Natural killer cell treated with Interleukin-12 subunit alpha and Interleukin-12 subunit beta and Interleukin-15 and Interleukin-18, amount 100 ng/mL, for 72 hours (primary cell): Measurements from ENCODE around the gene OPRM1. TPM values are rescaled to one million over a fixed set of nuclear protein-coding genes. Genes with fewer than 3 reads are reported as not detected.

Experiments
- ATAC-seq, 2 donors: fragments of 150-1000 bp; cut with Tn5 transposase in 1 of 2; sonication (Bioruptor Pico), chemical (Tn5 transposase) in 1 of 2; 2 replicates each; pipeline ENCODE4 v1.10.0; 2021
- DNase-seq: peaks from one replicate; pipeline ENCODE4 v3.0.0; 2022; ENCODE audit warnings: low spot score
- H3K27ac Mint-ChIP-seq, 2 donors: 1 replicate in 1 of 2; 2 replicates in 1 of 2; pipeline ENCODE4 v1.8.0; 2022; ENCODE audit warnings: mixed read lengths in 2 of 2, mild to moderate bottlenecking in 1 of 2, moderate library complexity in 1 of 2
- H3K27me3 Mint-ChIP-seq, 2 donors: 1 replicate in 1 of 2; 2 replicates in 1 of 2; pipeline ENCODE4 v1.8.0; 2022; ENCODE audit warnings: mixed read lengths in 2 of 2
- H3K36me3 Mint-ChIP-seq: one replicate; pipeline ENCODE4 v1.8.0; 2022; ENCODE audit warnings: mixed read lengths
- H3K4me1 Mint-ChIP-seq, 2 donors: 1 replicate in 1 of 2; 2 replicates in 1 of 2; pipeline ENCODE4 v1.8.0; 2022; ENCODE audit warnings: low read depth in 2 of 2, mixed read lengths in 2 of 2, mild to moderate bottlenecking in 1 of 2
- H3K4me3 Mint-ChIP-seq: one replicate; pipeline ENCODE4 v1.8.0; 2022; ENCODE audit warnings: mixed read lengths
- H3K9me3 Mint-ChIP-seq: 2 replicates; pipeline ENCODE4 v1.8.0; 2022; ENCODE audit warnings: mixed read lengths
- total RNA-seq, 2 donors: library from RNA; stranded (reverse); gene quantifications; one replicate each; pipeline ENCODE4 v1.2.3, GENCODE V29; 2022

Gene OPRM1
- total RNA-seq, 2 donors from 2014 or later: not detected

DNA sequence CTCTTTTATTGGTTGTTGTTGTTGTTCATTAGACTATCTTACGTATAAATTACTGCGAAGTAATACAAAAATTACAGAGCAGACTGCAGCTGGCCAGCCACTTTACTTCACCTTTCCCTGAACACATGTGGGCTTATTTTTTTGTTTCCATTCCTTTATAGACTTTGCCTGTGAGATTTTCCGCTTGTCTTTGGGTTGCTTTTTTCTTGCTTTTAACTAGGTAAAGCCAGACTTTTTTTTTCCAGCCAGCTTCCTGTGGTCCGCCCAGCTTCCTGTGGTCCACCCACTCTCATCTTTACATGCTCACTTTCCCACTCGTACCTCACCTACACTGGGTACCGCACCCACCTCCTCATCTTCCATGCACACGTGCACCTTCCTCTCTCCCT, 238.6 kb downstream of the OPRM1 start:
- peak overlapping the region in 1 of 2 donors; percentile 12 for H3K27ac Mint-ChIP-seq
- ATAC-seq (no peak), DNase-seq (no peak)
- H3K9me3 Mint-ChIP-seq: no peaks in the 10 kb centered on the region
- H3K36me3 Mint-ChIP-seq: no peaks in the 10 kb centered on the region
- H3K4me1 Mint-ChIP-seq: peaks cover 14 to 23% of the 10 kb centered on the region in 2 donors
- H3K4me3 Mint-ChIP-seq: peak overlapping the region; percentile 60
- H3K27me3 Mint-ChIP-seq: no peaks in the 10 kb centered on the region

DNA sequence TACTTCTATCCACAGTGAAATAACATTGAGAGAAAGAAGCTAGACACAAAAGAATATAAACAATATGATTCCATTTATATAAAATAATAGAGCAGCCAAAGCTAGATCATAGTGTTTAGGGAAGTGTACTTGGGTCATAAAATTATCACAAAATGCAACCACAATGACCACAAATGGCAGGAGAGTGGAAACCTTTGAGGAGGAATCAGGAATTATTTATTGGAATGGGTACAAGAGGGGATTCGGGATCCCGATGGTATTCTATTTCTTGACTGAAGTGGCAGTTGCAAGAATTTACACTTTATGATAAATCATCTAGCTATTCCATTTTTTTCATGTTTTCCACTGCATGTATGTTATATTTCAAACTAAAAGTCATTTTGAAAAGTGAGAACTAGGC, 241.5 kb downstream of the OPRM1 start:
- H3K4me3 Mint-ChIP-seq: no peak overlapping the region
- DNase-seq (no peak), ATAC-seq (no peak)
- H3K27me3 Mint-ChIP-seq: no peaks in the 10 kb centered on the region
- H3K4me1 Mint-ChIP-seq: peaks cover 14 to 23% of the 10 kb centered on the region in 2 donors
- H3K36me3 Mint-ChIP-seq: no peaks in the 10 kb centered on the region
- no peaks in the 10 kb centered on the region for H3K9me3 Mint-ChIP-seq
- H3K27ac Mint-ChIP-seq: no peak overlapping the region

DNA sequence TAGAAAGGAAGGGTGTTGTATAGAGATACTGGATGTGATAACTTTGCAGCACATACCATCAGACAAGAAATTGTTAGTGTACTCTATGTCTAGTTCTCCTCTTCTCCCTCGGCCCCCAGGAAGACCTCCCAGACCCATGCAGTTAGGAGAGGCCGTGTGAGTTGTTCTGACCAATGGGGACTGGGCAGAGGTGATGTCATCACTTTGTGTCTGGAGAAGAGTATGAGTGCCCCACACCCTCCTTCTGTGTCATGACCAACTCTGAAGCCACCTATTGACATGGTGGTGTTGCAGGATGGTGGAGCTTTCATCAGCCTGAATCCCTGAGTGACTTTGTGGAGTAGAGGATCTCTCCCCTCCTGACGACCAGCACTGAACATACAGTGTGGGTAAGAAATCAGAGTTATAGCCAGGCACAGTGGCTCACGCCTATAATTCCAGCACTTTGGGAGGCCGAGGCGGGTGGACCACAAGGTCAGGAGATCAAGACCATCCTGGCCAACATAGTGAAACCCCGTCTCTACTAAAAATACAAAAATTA, 245.3 kb downstream of the OPRM1 start:
- ATAC-seq (peak in 1 of 2 donors; percentile 24), DNase-seq (no peak)
- Mint-ChIP-seq H3K4me1 (peaks cover 0 to 3% of the 10 kb centered on the region in 2 donors), H3K27ac (no peak overlapping the region), H3K9me3 (no peaks in the 10 kb centered on the region), H3K27me3 (no peaks in the 10 kb centered on the region), H3K36me3 (no peaks in the 10 kb centered on the region), H3K4me3 (no peak overlapping the region)

DNA sequence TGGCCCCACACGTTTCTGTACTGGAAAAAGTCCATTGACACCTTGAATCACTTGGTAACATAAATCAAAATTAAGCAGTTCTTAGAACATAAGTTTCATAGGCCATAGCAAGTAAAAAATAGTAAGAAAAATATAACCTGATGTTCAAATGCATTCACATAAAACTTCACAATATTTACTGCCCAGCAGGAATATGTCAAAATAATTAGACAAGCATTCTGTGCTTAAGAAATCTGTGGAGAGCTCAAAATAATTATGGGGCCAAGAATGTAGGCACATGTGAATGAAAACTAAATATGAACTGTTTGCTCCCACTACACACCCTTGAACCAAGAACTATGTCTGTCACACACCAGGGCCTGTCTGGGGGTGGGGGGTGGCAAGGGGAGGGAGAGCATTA, 246.8 kb downstream of the OPRM1 start:
- Mint-ChIP-seq H3K27me3 (no peaks in the 10 kb centered on the region), H3K27ac (no peak overlapping the region), H3K4me3 (no peak overlapping the region), H3K36me3 (no peaks in the 10 kb centered on the region), H3K9me3 (no peaks in the 10 kb centered on the region), H3K4me1 (peaks cover 0 to 3% of the 10 kb centered on the region in 2 donors)
- no peak for ATAC-seq
- DNase-seq: no peak

DNA sequence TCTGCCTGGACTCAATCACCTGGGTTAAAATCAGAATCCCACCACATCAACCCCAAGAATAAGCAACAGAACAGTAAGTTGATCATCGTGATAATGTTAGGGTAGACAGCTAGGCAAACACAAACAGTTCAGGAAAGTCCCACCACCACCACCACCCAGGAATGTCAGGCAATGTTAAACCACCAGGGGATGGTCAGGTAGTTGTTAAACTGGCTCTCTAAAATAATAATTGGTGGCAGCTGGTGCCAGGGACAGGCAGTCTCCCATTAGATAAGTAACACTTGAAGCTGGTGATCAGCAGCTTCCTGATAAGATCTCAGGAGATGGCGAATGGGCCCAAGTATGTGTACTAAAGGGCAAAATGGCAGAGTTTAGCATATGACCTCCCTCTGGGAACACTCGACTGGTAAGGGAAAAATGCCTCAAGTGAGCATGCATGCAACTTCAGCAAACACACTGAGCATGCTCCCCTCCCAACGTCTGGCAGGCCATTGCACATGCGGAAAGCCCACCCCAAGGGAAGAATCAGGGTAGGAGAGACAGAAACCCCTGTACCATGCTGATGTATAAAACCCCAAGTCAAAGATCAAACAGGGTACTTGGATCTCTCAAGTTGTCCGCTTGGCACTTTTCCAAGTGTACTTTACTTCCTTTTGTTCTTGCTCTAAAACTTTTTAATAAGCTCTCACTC, 250.9 kb downstream of the OPRM1 start:
- Mint-ChIP-seq H3K27me3 (no peaks in the 10 kb centered on the region), H3K4me3 (no peak overlapping the region), H3K36me3 (no peaks in the 10 kb centered on the region), H3K27ac (no peak overlapping the region), H3K9me3 (no peaks in the 10 kb centered on the region), H3K4me1 (peaks cover 0 to 3% of the 10 kb centered on the region in 2 donors)
- DNase-seq (no peak), ATAC-seq (no peak)

DNA sequence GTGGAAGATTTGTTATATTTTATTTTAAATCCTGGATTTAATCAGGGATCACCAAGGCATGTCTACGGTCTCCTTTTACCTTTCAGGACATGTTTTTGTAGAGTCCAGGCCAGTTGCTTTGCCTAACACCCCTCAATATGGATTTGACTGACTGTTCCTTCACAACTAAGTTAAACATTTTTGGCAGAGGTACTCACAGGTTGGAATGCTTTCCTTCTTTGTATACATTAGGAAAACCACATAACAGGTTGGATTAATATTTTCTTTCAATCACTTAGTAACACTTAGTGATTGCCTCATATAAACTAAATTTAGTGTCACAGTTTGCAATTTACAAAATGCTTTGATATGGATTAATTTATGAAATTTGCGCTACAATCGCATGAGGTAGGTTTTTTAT, 253.0 kb downstream of the OPRM1 start:
- DNase-seq: no peak
- Mint-ChIP-seq H3K9me3 (no peaks in the 10 kb centered on the region), H3K4me3 (no peak overlapping the region), H3K36me3 (no peaks in the 10 kb centered on the region), H3K27me3 (no peaks in the 10 kb centered on the region), H3K27ac (no peak overlapping the region), H3K4me1 (no peaks in the 10 kb centered on the region)
- no peak for ATAC-seq

DNA sequence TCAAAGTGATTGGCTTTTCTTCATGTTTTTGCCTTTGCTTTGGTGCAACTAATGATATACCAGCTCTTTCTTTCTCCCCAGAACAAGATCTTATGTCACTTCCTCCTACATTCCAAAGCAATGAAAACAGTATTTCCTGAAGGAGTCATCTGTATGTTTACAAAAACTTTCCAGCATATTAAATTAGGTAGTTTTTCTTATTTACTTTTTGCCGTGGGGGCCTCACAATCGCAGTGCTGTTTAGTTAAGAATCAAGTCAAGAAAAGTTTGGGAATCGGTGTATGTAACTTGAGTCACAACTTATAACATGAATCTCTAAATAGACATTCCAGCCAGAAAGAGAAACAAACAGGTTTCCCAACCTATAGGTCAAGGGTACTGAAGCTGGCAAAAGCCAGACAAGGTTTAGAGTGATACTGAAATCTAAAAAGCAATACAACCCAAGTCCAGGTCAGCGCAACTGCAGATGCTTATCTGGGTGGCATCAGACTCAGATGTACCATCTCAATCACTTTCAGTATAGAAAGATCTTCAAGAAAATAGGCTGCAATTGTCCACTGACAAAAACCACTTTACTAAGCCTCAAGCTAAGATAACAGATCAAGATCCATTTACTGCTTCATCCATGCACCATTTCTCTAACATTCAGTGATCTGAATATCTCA, 253.9 kb downstream of the OPRM1 start:
- no peak overlapping the region for H3K4me3 Mint-ChIP-seq
- no peak for ATAC-seq
- no peaks in the 10 kb centered on the region for H3K36me3 Mint-ChIP-seq
- no peak for DNase-seq
- no peak overlapping the region for H3K27ac Mint-ChIP-seq
- H3K27me3 Mint-ChIP-seq: no peaks in the 10 kb centered on the region
- H3K9me3 Mint-ChIP-seq: no peaks in the 10 kb centered on the region
- no peaks in the 10 kb centered on the region for H3K4me1 Mint-ChIP-seq

DNA sequence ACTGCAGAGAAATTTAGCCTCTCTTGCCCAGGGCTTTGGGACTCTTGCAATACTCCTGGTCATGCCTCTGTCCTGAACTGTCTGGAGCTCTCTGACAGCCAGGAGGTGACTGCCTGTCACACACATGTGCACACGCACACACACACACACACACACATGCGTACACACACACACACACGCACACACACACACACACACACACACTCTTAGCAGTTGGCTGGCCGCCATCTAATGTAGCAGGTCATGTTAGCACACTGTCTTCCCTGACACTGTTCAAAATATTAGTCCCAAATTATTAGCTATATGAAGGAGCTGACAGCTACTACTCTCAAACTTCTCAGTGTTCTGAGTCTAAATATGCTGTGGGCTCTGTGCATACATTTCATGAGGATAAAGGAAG, 256.7 kb downstream of the OPRM1 start:
- no peak for ATAC-seq
- DNase-seq: no peak
- Mint-ChIP-seq H3K4me3 (no peak overlapping the region), H3K27ac (no peak overlapping the region), H3K4me1 (peaks cover 2 to 6% of the 10 kb centered on the region in 2 donors), H3K36me3 (no peaks in the 10 kb centered on the region), H3K27me3 (no peaks in the 10 kb centered on the region), H3K9me3 (no peaks in the 10 kb centered on the region)
